Activated CD4-positive, alpha-beta T cell treated with anti-CD3 and anti-CD28 coated beads, Interleukin-2, amount 50 U/mL, for 48 hours (primary cell): Measurements from ENCODE around the gene DNAJC27.

Experiments
- DNase-seq, 2 experiments: peaks; one replicate each; pipeline ENCODE4 v3.0.0-alpha.2; 2020

DNAJC27 gene

GRCh38 chr2:24903161-24904103 lies 68.3 kb downstream of the DNAJC27 start:
- DNase-seq = no peak

- no peak for DNase-seq
These were observed 72.3 kb downstream of the DNAJC27 start for GRCh38 chr2:24899361-24899910.

DNA sequence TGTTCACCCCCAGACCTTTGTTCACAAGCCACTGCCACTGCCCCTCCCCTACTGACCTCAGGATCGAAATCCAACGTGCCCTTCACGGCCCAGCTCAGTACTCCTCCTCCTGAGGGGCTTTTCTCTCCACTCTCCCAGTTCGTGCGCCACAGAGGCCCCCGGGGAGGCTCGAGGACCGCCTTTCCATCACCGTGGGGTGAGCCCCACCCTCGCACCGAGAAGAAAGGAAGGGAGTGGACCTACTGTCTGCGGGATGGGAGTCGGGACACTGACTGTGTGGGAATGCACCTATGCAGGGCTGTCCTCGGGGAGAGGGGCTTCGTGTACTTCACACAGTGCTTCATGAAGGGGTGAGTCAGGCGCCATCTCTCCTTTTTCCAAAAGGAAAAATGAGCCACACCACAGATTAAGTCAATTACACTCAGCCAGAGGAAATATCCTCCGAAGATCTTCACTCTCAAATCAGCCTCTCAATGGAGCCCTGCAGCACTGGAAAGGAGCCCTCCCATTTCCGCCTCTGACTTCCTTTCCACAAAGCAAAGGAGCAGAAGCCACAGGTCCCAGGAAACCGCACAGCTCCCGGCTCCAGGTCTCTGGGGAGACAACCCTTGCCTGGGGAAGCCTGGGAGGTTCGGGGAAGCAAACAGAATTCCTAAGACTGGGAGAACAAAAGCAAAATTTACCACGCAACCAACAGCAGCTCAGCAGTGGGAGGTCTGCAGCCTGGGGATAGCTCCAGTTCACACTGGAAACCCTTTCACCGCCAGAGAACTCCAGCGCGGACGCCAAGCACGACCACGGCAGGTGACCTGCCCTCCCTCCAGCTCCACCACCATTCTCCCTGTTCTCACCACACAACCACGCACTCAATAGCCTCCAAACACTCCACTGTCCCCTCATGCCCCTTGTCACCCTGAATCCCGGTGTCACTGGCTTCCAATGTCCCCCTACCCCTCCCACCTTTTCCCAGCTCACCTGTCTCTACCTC lies 73.3 kb downstream of the DNAJC27 start:
- no peak for DNase-seq

DNA sequence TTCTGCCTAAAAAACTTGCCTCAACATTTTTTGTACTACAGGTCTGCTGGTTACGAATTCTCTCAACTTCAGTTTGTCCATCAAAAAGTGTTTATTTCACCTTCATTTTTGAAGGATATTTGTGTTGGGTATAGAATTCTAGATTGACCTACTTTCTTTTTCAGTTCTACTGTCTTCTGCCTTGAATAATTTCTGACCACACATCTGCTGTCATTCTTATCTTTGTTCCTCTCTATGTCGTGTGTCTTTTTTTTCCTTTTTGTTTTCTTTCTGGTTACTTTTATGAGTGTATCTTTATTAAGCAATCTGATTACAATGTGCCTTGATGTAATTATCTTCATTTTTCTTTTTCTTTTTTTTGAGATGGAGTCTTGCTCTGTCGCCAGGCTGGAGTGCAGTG lies 77.0 kb downstream of the DNAJC27 start:
- no peak for DNase-seq

DNA sequence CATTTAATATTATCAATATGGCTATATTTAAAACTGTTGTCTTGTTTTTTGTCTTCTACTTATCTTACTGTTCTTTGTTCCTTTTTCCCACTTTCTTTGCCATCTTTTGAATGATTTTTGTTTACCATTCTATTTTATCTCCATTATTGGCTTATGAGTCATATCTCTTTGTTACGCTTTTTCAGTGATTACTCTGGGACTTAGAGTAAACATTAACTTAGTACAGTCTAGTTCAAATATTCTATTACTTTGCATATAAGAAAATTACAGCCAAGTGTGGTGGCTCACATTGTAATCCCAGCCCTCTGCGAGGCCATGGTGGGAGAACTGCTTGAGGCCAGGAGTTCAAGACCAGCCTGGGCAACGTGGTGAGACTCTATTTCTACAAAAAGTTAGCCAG lies 77.8 kb downstream of the DNAJC27 start:
- no peak for DNase-seq
